Stimulated activated CD4-positive, alpha-beta T cell treated with anti-CD3 and anti-CD28 coated beads, Interleukin-1b, Interleukin-23, amount 100 ng/mL, for 4 hours (primary cell): ENCODE data around the gene NUDT1.
A peak's percentile ranks its signal among the peaks of the same experiment; 100 is the strongest.

Source experiments
- DNase-seq, 2 donors: peaks; one replicate each; pipeline ENCODE4 v3.0.0-alpha.2; 2020; ENCODE audit warnings: low read depth in 2 of 2

The NUDT1 gene

GRCh38 chr7:2248984-2249694, 7.1 kb downstream of the NUDT1 start:
- no peak for DNase-seq

- DNase-seq = no peak
Observed at GRCh38 chr7:2249744-2250323, 7.8 kb downstream of the NUDT1 start.

GRCh38 chr7:2251381-2251780, 9.4 kb downstream of the NUDT1 start:
- DNase-seq = no peak

GRCh38 chr7:2251841-2252771, 10.1 kb downstream of the NUDT1 start:
- DNase-seq = no peak

GRCh38 chr7:2253021-2253420, 11.0 kb downstream of the NUDT1 start:
- DNase-seq = no peak

GRCh38 chr7:2253525-2254244, 11.7 kb downstream of the NUDT1 start:
- DNase-seq = no peak

GRCh38 chr7:2254429-2255144, 12.6 kb downstream of the NUDT1 start:
- DNase-seq = no peak

GRCh38 chr7:2255145-2256139, 13.4 kb downstream of the NUDT1 start:
- no peak for DNase-seq

- DNase-seq = no peak
Observed at GRCh38 chr7:2256306-2257045, 14.4 kb downstream of the NUDT1 start.

GRCh38 chr7:2257046-2257551, 15.1 kb downstream of the NUDT1 start:
- DNase-seq = no peak

- no peak for DNase-seq
Observed at GRCh38 chr7:2257651-2258050, 15.6 kb downstream of the NUDT1 start.

GRCh38 chr7:2258661-2259365, 16.8 kb downstream of the NUDT1 start:
- no peak for DNase-seq

- no peak for DNase-seq
Observed at GRCh38 chr7:2259480-2259879, 17.5 kb downstream of the NUDT1 start.

- no peak for DNase-seq
Observed at GRCh38 chr7:2260820-2261219, 18.8 kb downstream of the NUDT1 start.

- peak in 1 of 2 donors; percentile 32 for DNase-seq
Observed at GRCh38 chr7:2261611-2262010, 19.6 kb downstream of the NUDT1 start.

- DNase-seq = no peak
Observed at GRCh38 chr7:2263176-2263575, 21.1 kb downstream of the NUDT1 start.

GRCh38 chr7:2264158-2264557, 22.1 kb downstream of the NUDT1 start:
- DNase-seq = no peak

GRCh38 chr7:2266911-2267310, 24.9 kb downstream of the NUDT1 start:
- DNase-seq = no peak
